HG02678 (cell line): ENCODE data around the gene DHX58.
A peak's percentile ranks its signal among the peaks of the same experiment; 100 is the strongest.

Experiments
- ATAC-seq: cut with Tn5 transposase; IDR thresholded peaks from one replicate; pipeline ENCODE4 v1.9.1; 2021; ENCODE audit warnings: mild to moderate bottlenecking, moderate library complexity; ENCODE audit not compliant: unreplicated experiment

DHX58 gene

GRCh38 chr17:42130310-42130936, 17.9 kb upstream of the DHX58 start:
- no peak for ATAC-seq

DNA sequence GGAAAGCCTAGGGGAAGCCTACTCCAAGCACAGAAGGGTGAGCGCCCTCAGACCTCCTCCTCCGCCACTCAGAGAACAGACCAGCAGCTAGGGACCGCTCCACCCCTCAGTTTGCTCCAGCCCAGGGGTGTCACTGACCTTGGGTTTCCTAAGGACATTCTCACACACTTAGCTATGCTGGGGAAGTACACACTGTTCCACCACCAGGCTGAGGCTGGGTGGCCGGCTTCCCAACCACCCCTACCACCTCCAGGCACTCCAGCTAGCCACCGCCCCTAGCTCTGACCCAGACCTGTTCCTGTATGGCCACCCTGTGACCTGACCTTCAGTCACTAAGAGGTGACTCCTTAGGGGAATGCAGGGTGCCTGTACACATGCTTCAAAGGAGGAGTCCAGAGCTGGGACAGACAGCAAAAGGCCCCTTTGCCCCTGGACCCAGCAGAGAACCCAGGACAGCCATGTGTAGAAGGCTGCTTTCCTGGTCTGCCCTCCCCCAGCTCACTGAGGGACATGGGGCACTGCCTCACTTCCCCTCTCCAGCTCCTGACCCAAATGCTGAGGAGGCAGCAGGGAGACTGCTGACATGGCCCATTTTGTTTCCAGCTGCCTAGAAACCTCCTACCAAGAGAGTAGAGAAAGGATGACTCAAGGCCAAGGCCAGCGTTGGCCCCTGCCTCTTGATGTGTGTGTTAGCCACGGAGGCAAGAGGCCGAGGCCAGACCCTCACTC, 16.8 kb upstream of the DHX58 start:
- ATAC-seq: no peak

- no peak for ATAC-seq
Observed at GRCh38 chr17:42127414-42127813, 14.9 kb upstream of the DHX58 start.

- ATAC-seq: no peak
Observed at GRCh38 chr17:42126836-42127235, 14.3 kb upstream of the DHX58 start.

GRCh38 chr17:42125565-42125964, 13.1 kb upstream of the DHX58 start:
- no peak for ATAC-seq

GRCh38 chr17:42124256-42124655, 11.7 kb upstream of the DHX58 start:
- no peak for ATAC-seq

DNA sequence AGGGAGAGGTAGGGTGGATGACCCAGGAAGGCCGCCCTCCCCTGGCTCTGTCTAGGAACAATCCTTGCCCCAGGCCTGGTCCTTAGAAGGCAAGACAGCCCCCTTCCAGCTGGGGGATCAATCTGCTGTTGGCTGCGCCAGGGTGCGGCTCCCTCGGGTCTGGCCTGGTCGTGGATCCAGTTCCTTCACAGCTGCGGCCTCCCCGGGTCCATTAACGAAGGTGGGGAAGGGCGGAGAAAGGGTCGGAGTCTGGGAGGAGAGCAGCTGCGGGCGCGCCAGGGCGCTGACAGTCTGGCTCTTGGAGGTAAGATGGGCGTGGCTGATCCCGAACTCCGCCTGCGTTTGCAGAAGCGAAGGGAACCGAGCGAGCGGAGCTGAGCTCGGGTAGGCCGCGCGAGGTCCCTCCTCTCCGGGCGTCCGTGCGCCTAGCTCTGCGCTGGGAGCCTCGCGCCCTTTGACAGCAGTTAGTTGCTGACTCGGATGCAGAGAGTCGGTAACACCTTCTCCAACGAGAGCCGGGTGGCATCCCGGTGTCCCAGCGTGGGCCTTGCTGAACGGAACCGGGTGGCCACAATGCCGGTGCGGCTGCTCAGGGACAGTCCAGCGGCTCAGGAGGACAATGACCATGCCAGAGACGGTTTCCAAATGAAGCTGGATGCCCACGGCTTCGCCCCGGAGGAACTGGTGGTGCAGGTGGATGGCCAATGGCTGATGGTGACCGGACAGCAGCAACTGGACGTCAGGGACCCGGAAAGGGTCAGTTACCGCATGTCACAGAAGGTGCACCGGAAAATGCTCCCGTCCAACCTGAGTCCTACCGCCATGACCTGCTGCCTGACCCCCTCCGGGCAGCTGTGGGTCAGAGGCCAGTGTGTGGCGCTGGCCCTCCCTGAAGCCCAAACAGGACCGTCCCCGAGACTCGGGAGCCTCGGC, 10.1 kb upstream of the DHX58 start, which contains the start of gene HSPB9:
Gene HSPB9 (plus strand): TSS at position 434 of the 933 bp plus-strand sequence. CDS start 47 bp downstream, at position 481.
- ATAC-seq: no peak

GRCh38 chr17:42120770-42121769, 8.6 kb upstream of the DHX58 start, which contains the start of gene KAT2A:
TSS of gene KAT2A (minus strand) at chr17:42121367. CDS start at chr17:42121304, 63 bp downstream.
- ATAC-seq: peak; percentile 80

GRCh38 chr17:42120161-42120769, 7.8 kb upstream of the DHX58 start:
- ATAC-seq: no peak

DNA sequence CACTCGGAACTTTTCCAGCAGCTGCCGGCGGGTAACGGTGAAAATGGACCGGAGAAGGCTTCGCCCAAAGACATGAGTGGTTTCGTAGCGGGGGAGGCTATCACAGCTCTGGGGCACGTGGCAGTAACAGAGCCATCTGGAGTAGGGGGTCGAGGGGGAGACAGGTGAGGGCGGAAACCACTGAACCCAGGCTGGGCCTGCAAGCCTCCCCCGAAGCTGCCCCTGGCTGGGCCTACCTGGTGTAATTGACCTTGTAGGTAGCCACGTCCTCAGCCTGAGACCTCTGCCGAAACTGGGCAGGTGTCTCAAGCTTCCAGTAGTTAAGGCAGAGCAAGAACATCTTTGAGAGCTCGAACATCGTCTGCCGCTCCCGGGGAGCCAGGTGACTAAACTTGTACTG, 6.8 kb upstream of the DHX58 start:
- no peak for ATAC-seq

DNA sequence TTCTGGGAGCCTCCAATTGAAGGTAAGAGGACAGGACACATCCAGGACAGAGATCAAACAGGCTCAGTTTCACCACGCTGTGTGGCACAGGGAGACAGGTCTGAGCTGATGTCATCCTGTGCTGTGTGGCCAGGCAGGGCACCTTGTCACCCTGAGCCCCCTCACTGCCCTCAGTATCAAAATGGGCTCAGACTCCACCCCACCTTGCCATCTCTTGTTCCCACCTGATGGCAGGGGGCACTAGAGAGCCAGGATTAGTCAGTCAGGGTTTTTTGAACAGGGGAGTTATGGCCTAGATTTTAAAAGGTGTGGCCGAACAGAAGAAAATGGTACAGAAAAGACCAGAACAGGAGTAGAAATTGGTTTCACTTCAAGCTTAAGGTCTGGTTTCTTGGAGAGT, 6.0 kb upstream of the DHX58 start:
- no peak for ATAC-seq

DNA sequence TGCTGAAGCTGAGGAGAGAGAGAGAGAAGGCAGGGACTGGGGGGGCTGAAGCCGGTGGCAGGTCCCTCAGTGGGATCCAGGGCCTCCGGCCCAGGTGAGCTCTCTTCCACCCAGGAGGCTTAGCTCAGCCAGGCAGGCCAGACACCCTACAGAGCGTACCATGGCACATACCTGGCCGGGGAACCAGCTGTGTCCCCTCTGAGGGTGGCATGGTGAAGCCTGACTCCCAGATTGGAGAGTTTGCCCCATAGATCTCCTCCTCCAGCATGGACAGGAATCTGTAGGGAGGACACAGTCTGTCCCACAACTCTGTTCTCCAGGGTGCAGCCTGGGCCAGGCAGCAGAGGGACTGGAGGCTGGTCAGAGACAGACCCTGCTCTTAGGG, 5.6 kb upstream of the DHX58 start:
- no peak for ATAC-seq

DNA sequence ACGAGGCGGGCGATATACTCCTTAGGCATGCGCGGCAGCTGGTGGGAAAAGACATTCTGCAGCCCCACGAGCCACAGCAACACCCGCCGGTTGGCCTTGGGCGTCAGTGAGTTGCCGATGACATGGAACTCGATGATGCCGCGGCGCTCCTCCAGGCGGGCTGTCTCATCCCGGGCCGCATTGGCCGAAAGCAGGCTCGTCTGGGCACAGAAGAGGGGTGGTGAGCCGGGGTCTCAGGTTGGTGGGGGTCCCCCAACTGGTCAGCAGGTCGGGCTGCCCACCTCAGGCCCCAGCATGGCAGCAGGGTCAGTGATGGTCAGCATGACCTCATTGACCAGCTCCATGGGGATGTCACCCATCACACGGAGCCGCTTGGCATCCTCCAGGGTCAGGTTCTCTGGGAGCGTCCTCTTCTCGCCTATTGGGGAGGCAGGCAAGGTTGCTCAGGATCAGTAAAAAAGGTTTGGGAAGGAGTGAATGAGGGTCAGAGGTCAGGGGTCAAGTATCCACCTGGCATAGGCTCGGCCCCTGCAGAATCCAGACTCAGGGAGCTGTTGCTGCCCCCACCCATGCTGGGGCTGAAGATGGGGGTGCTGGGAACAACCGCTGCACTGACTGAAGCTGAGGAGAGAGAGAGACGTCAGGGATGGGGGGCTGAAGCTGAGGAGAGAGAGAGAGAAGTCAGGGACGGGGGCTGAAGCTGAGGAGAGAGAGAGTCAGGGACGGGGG, 5.0 kb upstream of the DHX58 start:
- no peak for ATAC-seq

- no peak for ATAC-seq
Observed at GRCh38 chr17:42116705-42117396, 4.3 kb upstream of the DHX58 start.

- no peak for ATAC-seq
Observed at GRCh38 chr17:42114118-42114517, 1.6 kb upstream of the DHX58 start.

GRCh38 chr17:42113293-42114069, 967 bp upstream of the DHX58 start:
- ATAC-seq: no peak

DNA sequence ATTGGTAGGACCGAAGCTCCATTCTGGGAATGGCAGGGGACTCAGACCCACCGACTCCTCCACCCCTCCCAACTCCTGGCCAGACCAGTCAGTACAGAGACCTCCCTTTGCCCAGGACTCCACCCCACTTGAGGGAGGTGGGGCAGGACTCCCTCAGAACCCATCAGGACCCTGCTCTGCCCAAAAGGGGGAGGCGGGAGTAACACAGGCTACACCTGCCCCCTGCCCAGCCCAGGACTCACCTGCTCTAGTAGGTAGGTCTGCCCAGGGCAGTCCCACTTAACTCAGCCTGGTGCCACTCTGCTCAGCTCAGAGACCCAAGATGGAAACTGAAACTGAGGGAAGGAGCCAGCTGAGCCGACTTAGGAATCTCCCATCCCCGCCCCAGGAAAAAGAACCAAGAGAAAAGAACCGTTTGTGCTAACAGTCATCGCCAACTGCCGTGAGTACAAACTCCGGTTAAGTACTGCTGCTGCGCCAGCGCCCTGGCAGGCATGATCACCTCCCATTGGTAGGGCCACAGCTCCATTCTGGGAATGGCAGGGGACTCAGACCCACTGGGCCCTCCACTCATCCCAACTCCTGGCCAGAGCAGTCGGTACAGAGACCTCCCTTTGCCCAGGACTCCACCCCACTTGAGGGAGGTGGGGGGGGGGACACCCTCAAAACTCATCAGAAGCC, 503 bp downstream of the DHX58 start:
- ATAC-seq: peak; percentile 3
